Adipocyte (in vitro differentiated cells): ENCODE data around the gene PRICKLE4.
A peak's percentile ranks its signal among the peaks of the same experiment; 100 is the strongest.

Experiments
- DNase-seq: peaks from one replicate; pipeline ENCODE4 v3.0.0-alpha.2; 2015; ENCODE audit warnings: low read depth
- H3K27me3 ChIP-seq: replicated peaks from 2 replicates; pipeline ENCODE4 v1.7.0; 2013; ENCODE audit warnings: mild to moderate bottlenecking, low read length, moderate library complexity; ENCODE audit not compliant: control insufficient read depth, insufficient read depth
- H3K36me3 ChIP-seq: 2 replicates; pipeline ENCODE4 v1.7.0; 2013; ENCODE audit warnings: low read length, mild to moderate bottlenecking, moderate library complexity; ENCODE audit not compliant: control insufficient read depth, insufficient read depth, severe bottlenecking
- H3K4me1 ChIP-seq: 2 replicates; pipeline ENCODE4 v1.7.0; 2013; ENCODE audit warnings: mild to moderate bottlenecking, low read length, moderate library complexity; ENCODE audit not compliant: control insufficient read depth, insufficient read depth
- H3K4me3 ChIP-seq: 2 replicates; pipeline ENCODE4 v1.7.0; 2013; ENCODE audit warnings: mild to moderate bottlenecking, low read length, moderate library complexity
- H3K9ac ChIP-seq: 2 replicates; pipeline ENCODE4 v1.7.0; 2013; ENCODE audit warnings: mild to moderate bottlenecking, low read length, moderate library complexity
- H3K9me3 ChIP-seq: 2 replicates; pipeline ENCODE4 v1.7.0; 2013; ENCODE audit warnings: mild to moderate bottlenecking, low read length, moderate library complexity; ENCODE audit not compliant: control insufficient read depth

Gene PRICKLE4

GRCh38 chr6:41736800-41737555 lies 43.6 kb upstream of the PRICKLE4 start:
- Histone ChIP-seq H3K9ac (no peak overlapping the region), H3K4me1 (peaks cover 16% of the 10 kb centered on the region), H3K27me3 (peaks cover 16% of the 10 kb centered on the region), H3K4me3 (no peak overlapping the region), H3K9me3 (no peaks in the 10 kb centered on the region), H3K36me3 (no peaks in the 10 kb centered on the region)
- no peak for DNase-seq

DNA sequence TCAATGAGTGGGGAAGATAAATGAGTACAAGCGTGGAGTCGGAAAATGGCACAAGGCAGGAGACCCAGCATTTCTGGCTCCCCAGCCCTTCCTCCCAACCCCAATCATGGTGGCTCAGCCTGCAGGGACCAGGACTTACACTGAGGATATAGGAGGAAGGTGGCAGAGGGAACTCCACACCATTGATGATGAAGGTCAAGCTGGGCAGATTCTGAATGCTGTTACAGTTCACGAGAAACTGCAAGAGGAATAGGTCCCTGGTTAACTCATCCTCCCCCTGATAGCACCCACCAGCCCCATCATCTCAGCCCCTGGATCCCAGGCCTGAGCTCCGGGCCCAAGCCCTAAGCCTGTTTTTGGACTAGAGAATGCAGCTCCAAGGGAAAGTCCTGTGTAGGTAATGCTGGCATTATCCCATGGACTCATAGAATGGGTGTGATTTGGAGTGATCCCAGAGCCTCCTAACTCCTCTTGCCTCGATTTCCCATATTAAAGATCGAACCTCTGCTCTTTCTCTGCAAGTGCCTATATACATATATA lies 42.9 kb upstream of the PRICKLE4 start:
- Histone ChIP-seq H3K4me3 (no peak overlapping the region), H3K4me1 (peaks cover 12% of the 10 kb centered on the region), H3K27me3 (peaks cover 16% of the 10 kb centered on the region), H3K9ac (no peak overlapping the region), H3K9me3 (no peaks in the 10 kb centered on the region), H3K36me3 (no peaks in the 10 kb centered on the region)
- DNase-seq = no peak

DNA sequence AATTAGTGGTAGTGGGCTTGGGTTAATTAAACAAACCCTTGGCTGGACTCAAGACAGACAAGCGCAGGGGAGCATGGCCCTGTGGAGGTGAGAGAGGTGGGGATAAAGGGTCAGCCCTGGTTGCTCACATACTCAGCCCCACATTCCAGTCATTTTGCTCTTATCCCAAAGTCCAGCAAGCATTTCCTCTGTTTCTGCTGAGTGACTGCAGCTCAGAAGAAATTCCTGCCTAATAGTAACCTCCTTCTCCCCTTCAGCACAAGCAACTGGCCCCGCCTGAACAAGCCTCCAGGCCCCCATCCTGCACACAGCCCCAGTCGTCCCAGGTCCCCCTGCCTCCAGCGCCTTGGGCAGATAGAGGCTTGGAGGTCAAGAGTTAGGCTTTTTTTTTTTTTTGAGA lies 41.5 kb upstream of the PRICKLE4 start:
- H3K4me1 ChIP-seq = no peaks in the 10 kb centered on the region
- H3K4me3 ChIP-seq = no peak overlapping the region
- no peaks in the 10 kb centered on the region for H3K36me3 ChIP-seq
- no peak overlapping the region for H3K9ac ChIP-seq
- H3K9me3 ChIP-seq = no peaks in the 10 kb centered on the region
- peaks cover 16% of the 10 kb centered on the region for H3K27me3 ChIP-seq
- no peak for DNase-seq

DNA sequence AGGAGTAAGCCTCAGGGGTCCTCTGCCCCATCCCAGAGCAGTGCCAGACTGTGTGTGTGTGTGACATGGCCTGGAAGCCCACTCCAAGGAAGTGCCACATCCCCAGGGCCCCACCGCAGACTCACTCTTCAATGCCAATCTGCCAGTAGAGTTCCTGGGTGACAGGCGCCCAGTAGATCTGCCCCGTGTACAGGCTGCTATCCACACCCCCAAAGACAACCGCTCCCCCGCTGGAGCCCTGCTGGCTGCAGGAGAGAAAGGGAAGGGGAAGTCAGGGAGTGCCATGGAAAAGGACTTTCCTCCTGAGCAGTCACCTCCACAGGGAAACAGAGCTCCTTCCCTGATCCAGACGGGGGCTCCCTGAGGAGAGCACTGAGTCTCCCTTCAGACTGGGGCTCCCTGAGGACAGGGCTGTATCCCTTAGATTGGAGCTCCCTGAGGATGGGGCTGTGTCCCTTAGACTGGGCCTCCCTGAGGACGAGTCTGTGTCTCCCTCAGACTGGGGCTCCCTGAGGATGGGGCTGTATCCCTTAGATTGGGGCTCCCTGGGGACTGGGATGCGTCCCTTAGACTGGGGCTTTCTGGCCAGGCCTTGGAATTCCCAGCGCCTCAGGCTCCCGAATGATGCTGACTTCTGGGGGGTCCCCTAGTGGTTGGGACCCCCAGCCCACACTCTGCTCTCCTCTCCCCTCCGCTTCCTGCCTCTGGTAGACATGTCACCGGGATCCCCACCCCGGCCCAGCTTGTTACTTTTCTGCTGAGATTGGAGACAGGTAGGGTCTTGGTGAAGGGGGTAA lies 40.0 kb upstream of the PRICKLE4 start:
- DNase-seq = no peak
- peaks cover 16% of the 10 kb centered on the region for H3K27me3 ChIP-seq
- H3K9me3 ChIP-seq = no peaks in the 10 kb centered on the region
- H3K4me3 ChIP-seq = no peak overlapping the region
- H3K4me1 ChIP-seq = no peaks in the 10 kb centered on the region
- no peak overlapping the region for H3K9ac ChIP-seq
- no peaks in the 10 kb centered on the region for H3K36me3 ChIP-seq

DNA sequence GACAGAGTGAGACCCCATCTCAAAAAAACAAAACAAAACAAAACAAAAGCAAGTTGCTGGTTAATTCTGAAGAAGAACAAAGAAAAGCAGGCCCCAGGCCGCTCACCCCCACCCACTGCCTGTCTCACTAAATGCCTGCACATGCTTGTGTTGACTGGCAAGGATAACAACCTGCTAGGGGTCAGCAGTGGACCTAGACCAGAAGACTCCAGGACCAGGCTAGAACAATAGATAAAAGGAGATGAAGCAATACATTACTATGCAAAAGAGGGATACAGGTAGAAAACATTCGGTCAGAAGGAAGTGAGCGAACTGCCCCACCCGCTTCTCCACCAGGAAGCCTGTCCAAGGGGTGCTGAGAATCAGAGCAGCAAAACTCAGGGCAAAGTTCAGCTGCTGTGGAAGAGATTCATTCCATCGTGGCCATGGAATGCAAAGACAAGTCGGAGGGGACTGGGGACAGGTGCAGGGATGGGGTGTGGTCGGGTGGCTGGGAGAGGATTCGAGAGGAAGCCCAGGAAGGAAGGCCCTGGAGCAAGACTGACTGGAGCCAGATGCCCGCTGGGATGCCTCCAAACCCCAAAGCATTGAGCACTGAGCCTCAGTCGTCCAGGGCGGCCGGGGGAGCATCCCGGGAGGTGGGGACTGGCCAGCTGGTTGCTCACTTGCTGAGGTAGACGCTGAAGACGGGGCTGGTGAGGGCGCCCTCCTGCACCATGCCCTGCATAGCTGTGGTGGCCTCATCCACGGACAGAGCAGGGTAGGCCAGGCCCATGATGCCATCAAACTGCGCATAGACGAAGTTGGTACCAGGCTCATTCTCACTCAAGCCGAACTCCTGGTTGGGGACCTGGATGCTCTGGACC lies 38.7 kb upstream of the PRICKLE4 start:
- Histone ChIP-seq H3K27me3 (peaks cover 16% of the 10 kb centered on the region), H3K4me1 (no peaks in the 10 kb centered on the region), H3K36me3 (no peaks in the 10 kb centered on the region), H3K9ac (no peak overlapping the region), H3K9me3 (no peaks in the 10 kb centered on the region), H3K4me3 (no peak overlapping the region)
- DNase-seq = no peak

DNA sequence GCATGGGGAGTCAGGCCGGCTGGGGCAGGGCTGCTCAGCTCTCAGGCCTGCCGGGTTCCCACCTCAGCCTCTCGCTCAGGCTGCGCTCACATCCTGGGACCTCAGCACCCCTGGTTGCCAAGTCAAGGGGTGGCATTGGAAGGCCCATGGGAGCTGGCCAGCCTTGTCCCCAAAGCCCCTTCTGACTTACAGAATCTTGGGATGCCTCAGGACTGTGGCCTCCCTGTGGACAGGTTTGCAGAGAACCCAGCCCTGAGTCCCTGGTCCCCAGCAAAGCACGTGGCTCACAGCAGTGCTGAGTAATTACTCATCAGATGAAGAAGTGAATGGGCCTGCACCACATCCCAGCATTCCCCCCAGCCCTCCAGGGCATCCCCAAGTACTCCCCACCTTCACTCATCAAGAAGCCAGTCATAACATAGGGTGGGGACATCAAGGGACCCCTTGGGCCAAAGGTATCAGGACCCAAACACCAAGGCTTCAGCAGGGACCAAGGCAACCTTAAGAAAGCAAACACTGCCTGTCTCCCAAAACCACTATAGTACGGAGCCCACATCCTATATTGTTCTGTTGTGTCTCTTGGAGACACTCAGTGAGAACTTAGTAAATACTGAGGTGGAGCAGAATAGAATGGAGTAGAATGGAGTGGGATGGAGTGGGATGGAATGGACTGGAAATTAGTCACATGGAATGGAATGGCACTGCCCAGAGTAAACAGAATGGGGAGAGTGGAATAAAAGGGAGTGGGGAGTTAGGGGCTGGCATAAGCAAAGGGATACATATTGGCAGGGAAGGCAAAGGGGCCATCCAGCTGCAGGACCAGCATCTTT lies 37.0 kb upstream of the PRICKLE4 start:
- no peak overlapping the region for H3K4me3 ChIP-seq
- no peaks in the 10 kb centered on the region for H3K36me3 ChIP-seq
- DNase-seq = no peak
- no peaks in the 10 kb centered on the region for H3K9me3 ChIP-seq
- H3K9ac ChIP-seq = no peak overlapping the region
- H3K27me3 ChIP-seq = peaks cover 25% of the 10 kb centered on the region
- H3K4me1 ChIP-seq = no peaks in the 10 kb centered on the region

DNA sequence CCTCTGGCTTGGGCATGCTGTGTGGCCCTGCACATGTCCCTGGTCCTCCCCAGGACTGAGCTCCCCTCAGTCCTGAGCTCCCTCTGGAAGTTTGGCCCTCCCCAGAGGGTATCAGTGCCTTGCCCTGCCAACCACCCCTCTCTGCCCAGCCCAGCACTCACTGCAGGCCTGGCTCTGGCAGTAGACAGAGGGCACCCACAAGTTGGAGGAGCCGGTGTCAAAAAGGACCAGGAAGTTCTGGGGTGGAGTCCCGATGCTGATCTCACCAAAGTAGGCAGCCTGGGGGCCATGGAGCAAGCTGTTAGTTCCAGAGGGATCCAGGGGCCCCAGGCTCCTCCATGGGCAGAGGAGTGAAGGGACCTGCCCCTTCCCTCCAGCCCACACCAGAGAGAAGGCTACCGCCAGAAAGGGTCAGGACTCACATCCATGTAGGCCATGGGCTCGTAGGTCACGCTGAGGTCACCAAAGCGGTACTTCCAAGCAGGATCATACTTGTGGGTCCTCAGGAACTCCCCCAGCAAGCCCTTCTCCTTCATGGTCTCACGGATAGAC lies 36.3 kb upstream of the PRICKLE4 start:
- Histone ChIP-seq H3K4me3 (no peak overlapping the region), H3K27me3 (peaks cover 25% of the 10 kb centered on the region), H3K4me1 (no peaks in the 10 kb centered on the region), H3K9me3 (no peaks in the 10 kb centered on the region), H3K36me3 (no peaks in the 10 kb centered on the region), H3K9ac (no peak overlapping the region)
- no peak for DNase-seq

DNA sequence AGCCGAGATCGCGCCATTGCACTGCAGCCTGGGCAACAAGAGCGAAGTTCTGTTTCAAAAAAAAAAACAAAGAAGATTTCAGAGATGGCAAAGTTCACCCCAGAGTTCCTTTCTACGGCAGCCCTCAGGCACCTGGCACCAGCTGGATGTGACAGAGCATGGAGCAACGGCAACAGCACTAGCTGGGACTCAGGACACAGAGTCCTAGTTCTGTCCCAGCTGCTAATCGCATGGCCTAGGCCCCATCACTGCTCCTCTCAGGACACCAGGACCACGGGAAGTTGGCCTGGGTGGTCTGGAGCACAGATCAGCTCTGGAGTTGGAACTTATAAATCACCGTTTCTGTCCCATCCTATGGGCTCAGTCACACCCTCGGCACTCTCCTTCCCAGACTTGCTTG lies 34.5 kb upstream of the PRICKLE4 start:
- Histone ChIP-seq H3K36me3 (no peaks in the 10 kb centered on the region), H3K9me3 (no peaks in the 10 kb centered on the region), H3K9ac (no peak overlapping the region), H3K27me3 (peaks cover 17% of the 10 kb centered on the region), H3K4me3 (no peak overlapping the region), H3K4me1 (no peaks in the 10 kb centered on the region)
- no peak for DNase-seq

GRCh38 chr6:41747256-41748101 lies 33.1 kb upstream of the PRICKLE4 start, which contains the start of gene PGC:
PGC (minus strand) TSS chr6:41747397; CDS start chr6:41747334, 63 bp downstream.
- Histone ChIP-seq H3K9ac (no peak within 1 kb of the TSS), H3K4me1 (no peaks in the 10 kb centered on the region), H3K36me3 (no peaks in the 10 kb centered on the region), H3K4me3 (no peak within 1 kb of the TSS), H3K9me3 (no peaks in the 10 kb centered on the region), H3K27me3 (peaks cover 17% of the 10 kb centered on the region)
- DNase-seq = peak; percentile 36
